OCI-LY3 (cell line): Measurements from ENCODE around the gene OSTF1.

ENCODE experiments used
- EZH2phosphoT487 ChIP-seq: fragments of 200-600 bp; shearing (Covaris generic); IDR thresholded peaks from 2 replicates; pipeline ENCODE4 v1.6.1; 2018; ENCODE audit warnings: antibody characterized with exemption, mixed run types, low read depth
- TF ChIP-seq, protein P1 (sequence below): fragments of 200-600, 300-600 bp; sonication (generic); IDR thresholded peaks from 2 replicates; pipeline ENCODE4 v1.5.1; 2014; ENCODE audit warnings: antibody characterized with exemption, low read length, low read depth

DNA sequence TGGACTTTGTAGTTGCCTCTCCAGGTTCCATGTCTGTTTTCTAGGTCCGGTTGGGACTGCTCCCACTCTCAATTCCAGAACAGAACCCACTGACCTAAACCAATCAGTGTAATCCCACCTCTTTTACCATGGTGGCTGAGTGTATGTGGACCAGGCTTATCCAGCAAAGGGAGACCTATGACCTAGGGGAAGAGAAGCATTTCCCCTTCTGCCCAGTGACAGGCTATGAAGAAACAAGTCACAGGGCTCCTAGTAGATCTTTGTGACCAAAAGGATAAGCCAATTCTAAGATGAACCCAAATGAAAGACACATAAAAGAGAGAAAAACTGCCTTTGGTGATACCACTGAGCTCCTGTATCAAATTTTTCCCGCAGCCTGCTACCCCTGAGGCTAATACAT is 6.7 kb upstream of the OSTF1 start:
- TF ChIP-seq, protein P1, sequence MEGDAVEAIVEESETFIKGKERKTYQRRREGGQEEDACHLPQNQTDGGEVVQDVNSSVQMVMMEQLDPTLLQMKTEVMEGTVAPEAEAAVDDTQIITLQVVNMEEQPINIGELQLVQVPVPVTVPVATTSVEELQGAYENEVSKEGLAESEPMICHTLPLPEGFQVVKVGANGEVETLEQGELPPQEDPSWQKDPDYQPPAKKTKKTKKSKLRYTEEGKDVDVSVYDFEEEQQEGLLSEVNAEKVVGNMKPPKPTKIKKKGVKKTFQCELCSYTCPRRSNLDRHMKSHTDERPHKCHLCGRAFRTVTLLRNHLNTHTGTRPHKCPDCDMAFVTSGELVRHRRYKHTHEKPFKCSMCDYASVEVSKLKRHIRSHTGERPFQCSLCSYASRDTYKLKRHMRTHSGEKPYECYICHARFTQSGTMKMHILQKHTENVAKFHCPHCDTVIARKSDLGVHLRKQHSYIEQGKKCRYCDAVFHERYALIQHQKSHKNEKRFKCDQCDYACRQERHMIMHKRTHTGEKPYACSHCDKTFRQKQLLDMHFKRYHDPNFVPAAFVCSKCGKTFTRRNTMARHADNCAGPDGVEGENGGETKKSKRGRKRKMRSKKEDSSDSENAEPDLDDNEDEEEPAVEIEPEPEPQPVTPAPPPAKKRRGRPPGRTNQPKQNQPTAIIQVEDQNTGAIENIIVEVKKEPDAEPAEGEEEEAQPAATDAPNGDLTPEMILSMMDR = no peak
- no peak for TF ChIP-seq EZH2phosphoT487
